B cell (primary cell): ENCODE measurements around the gene PSMA6. TPM values are rescaled to one million over a fixed set of nuclear protein-coding genes. Genes with fewer than 3 reads are reported as not detected.
"Not testable (repeated sequence)": the region's sequence is repeated elsewhere in the genome, so short reads cannot be mapped to it uniquely, and the experiment has no call there.

Source experiments
- ATAC-seq: fragments of 200-7000 bp; cut with Tn5 transposase; one replicate; pipeline ENCODE4 v1.10.0; 2021; ENCODE audit warnings: low read depth, mild to moderate bottlenecking, moderate number of reproducible peaks, moderate library complexity
- CTCF ChIA-PET: fragments of 350-600 bp; sonication (Branson Sonifier 250); formaldehyde crosslinking; loops from one replicate; lab custom pipeline; 2021; ENCODE audit warnings: antibody characterized with exemption, inconsistent platforms; lab: Charles Lee
- POLR2A ChIA-PET: fragments of 350-600 bp; sonication (Branson Sonifier 250); formaldehyde crosslinking; loops from one replicate; lab custom pipeline; 2021; ENCODE audit warnings: antibody characterized with exemption; lab: Charles Lee
- DNase-seq: peaks from one replicate; pipeline ENCODE4 v3.0.0; 2013
- H2AFZ ChIP-seq: 2 replicates; pipeline ENCODE4 v1.6.1; 2012; ENCODE audit warnings: mild to moderate bottlenecking, low read depth, low read length; ENCODE audit not compliant: insufficient read depth, poor library complexity, severe bottlenecking
- H3K27ac ChIP-seq, 2 donors: 1 replicate in 1 of 2; 2 replicates in 1 of 2; pipeline ENCODE4 v1.5.1; 2012 to 2013; ENCODE audit warnings: low read length in 2 of 2, mild to moderate bottlenecking in 2 of 2, moderate library complexity in 1 of 2
- H3K27me3 ChIP-seq, 4 experiments: fragments of 200-600 bp in 1 of 4; sonication (generic) in 1 of 4; replicated peaks in 1 of 4; 1 replicate in 2 of 4; 2 replicates in 2 of 4; pipeline versions ENCODE4 v1.6.1 to v1.7.0; 2013 to 2016; ENCODE audit warnings: low read length in 3 of 4, mild to moderate bottlenecking in 2 of 4, mixed read lengths in 1 of 4, moderate library complexity in 1 of 4; ENCODE audit not compliant: insufficient read depth in 4 of 4, control insufficient read depth in 3 of 4; ENCODE audit errors: control extremely low read depth in 1 of 4
- H3K36me3 ChIP-seq, 2 experiments: replicated peaks in 1 of 2; 1 replicate in 1 of 2; 2 replicates in 1 of 2; pipeline versions ENCODE4 v1.6.1 to v1.7.1; 2013; ENCODE audit warnings: low read length in 1 of 2; ENCODE audit not compliant: insufficient read depth in 2 of 2, control insufficient read depth in 1 of 2; ENCODE audit errors: control extremely low read depth in 1 of 2, extremely low read depth in 1 of 2
- H3K4me1 ChIP-seq, 2 donors: fragments of 200-600 bp in 1 of 2; sonication (generic) in 1 of 2; 1 replicate in 1 of 2; 2 replicates in 1 of 2; pipeline versions ENCODE4 v1.5.1 to v1.6.1; 2013 to 2017; ENCODE audit warnings: low read length in 2 of 2; ENCODE audit not compliant: control insufficient read depth in 2 of 2, insufficient read depth in 2 of 2
- H3K4me2 ChIP-seq: replicated peaks from 2 replicates; pipeline ENCODE3; 2012; ENCODE audit warnings: mild to moderate bottlenecking, low read depth, low read length; ENCODE audit not compliant: poor library complexity, severe bottlenecking
- H3K4me3 ChIP-seq, 5 experiments: fragments of 200-600 bp in 1 of 5; sonication (generic) in 1 of 5; 1 replicate in 3 of 5; 2 replicates in 2 of 5; pipeline versions ENCODE4 v1.5.1 to v1.7.0; 2011 to 2016; ENCODE audit warnings: low read length in 4 of 5, mild to moderate bottlenecking in 4 of 5, low read depth in 2 of 5, control low read depth in 1 of 5, moderate library complexity in 1 of 5; ENCODE audit not compliant: insufficient read depth in 1 of 5; ENCODE audit errors: control extremely low read depth in 1 of 5, extremely low read depth in 1 of 5
- H3K79me2 ChIP-seq: fragments of 200-600 bp; sonication (generic); one replicate; pipeline ENCODE4 v1.6.0; 2016; ENCODE audit warnings: low read length; ENCODE audit not compliant: control insufficient read depth, insufficient read depth
- H3K9ac ChIP-seq: fragments of 200-600 bp; sonication (generic); 2 replicates; pipeline ENCODE4 v1.6.1; 2017; ENCODE audit warnings: mild to moderate bottlenecking, low read length, moderate library complexity
- H3K9me3 ChIP-seq, 3 donors: one replicate each; pipeline versions ENCODE4 v1.6.1 to v1.7.1; 2013; ENCODE audit warnings: low read length in 2 of 3; ENCODE audit not compliant: control insufficient read depth in 2 of 3, insufficient read depth in 1 of 3; ENCODE audit errors: control extremely low read depth in 1 of 3
- H4K20me1 ChIP-seq: 2 replicates; pipeline ENCODE4 v1.6.0; 2012; ENCODE audit warnings: mild to moderate bottlenecking, low read length; ENCODE audit not compliant: insufficient read depth, control insufficient read depth, poor library complexity, severe bottlenecking
- H3K27ac Mint-ChIP-seq: one replicate; pipeline ENCODE4 v1.8.0; 2021; ENCODE audit warnings: mixed read lengths
- H3K27me3 Mint-ChIP-seq: one replicate; pipeline ENCODE4 v1.8.0; 2021; ENCODE audit warnings: mixed read lengths
- H3K4me1 Mint-ChIP-seq: one replicate; pipeline ENCODE4 v1.8.0; 2021; ENCODE audit warnings: mixed read lengths
- H3K4me3 Mint-ChIP-seq: one replicate; pipeline ENCODE4 v1.8.0; 2021; ENCODE audit warnings: mixed read lengths
- H3K9me3 Mint-ChIP-seq: one replicate; pipeline ENCODE4 v1.8.0; 2022; ENCODE audit warnings: mixed read lengths; ENCODE audit not compliant: insufficient read depth
- EZH2 ChIP-seq: IDR thresholded peaks from 2 replicates; pipeline ENCODE4 v1.6.1; 2012; ENCODE audit warnings: borderline replicate concordance, low read depth, mild to moderate bottlenecking, moderate library complexity, low read length; ENCODE audit not compliant: insufficient read depth, poor library complexity, severe bottlenecking
- WGBS: methylation state at CpG from one replicate; pipeline ENCODE4 v1.1.5; 2013; ENCODE audit warnings: missing lambda C conversion rate; ENCODE audit not compliant: insufficient coverage; 5-methylcytosine and 5-hydroxymethylcytosine counted together
- intact Hi-C: fragments of 100-400 bp; cut with micrococcal nuclease; formaldehyde crosslinking; loops from one replicate; pipeline ENCODE4 v1.10.0; 2022
- polyA plus RNA-seq: library from polyadenylated mRNA; depleted of rRNA; stranded (reverse); fragments of >200 nt; gene quantifications from 2 replicates; pipeline ENCODE4 v1.2.3, GENCODE V29; 2012
- total RNA-seq, 2 donors: library from RNA; stranded (reverse); fragments of 120-200 nt in 1 of 2; gene quantifications; 1 replicate in 1 of 2; 2 replicates in 1 of 2; pipeline versions ENCODE4 v1.2.3 to v1.2.4, GENCODE V29; 2013 to 2022
- TF ChIP-seq, protein P1 (sequence below): fragments of 200-600 bp; IDR thresholded peaks from one replicate; pipeline ENCODE4 v1.8.0; 2022; ENCODE audit warnings: antibody characterized with exemption, mild to moderate bottlenecking

Gene PSMA6
- total and polyA plus RNA-seq, 2 donors (not counting 1 experiment from before 2014, with no cell fraction given) = 47.0 to 70.6 TPM

DNA sequence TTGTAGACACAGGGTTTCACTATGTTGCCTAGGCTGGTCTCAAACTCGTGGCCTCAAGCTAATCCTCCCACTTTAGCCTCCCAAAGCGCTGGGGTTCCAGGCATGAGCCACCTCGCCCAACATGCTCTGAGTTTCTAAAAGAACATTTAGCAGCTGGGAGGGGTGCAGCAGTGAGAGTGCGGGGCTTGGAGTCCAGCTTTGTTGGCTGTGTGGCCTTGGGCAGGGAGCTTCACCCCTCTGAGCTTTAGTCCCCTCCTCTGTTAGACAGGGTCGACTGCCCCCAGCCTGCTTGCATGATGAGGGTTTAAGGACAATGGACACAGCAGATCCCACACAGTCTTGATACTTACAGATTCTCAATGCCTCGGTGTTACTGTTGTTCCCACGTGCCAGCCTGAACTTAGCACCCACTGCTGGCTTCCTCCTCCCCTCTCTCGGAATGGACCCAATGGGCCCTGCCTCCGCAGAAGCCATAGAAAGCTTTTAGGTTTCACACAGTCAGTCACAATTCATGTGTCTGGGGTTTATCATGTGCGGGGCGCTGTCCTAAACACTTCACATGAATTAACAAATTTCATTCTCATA, 54.6 kb downstream of the PSMA6 start:
- TF ChIP-seq, protein P1, sequence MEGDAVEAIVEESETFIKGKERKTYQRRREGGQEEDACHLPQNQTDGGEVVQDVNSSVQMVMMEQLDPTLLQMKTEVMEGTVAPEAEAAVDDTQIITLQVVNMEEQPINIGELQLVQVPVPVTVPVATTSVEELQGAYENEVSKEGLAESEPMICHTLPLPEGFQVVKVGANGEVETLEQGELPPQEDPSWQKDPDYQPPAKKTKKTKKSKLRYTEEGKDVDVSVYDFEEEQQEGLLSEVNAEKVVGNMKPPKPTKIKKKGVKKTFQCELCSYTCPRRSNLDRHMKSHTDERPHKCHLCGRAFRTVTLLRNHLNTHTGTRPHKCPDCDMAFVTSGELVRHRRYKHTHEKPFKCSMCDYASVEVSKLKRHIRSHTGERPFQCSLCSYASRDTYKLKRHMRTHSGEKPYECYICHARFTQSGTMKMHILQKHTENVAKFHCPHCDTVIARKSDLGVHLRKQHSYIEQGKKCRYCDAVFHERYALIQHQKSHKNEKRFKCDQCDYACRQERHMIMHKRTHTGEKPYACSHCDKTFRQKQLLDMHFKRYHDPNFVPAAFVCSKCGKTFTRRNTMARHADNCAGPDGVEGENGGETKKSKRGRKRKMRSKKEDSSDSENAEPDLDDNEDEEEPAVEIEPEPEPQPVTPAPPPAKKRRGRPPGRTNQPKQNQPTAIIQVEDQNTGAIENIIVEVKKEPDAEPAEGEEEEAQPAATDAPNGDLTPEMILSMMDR = no peak
- no peak for TF ChIP-seq EZH2
- Mint-ChIP-seq H3K4me3 (no peak overlapping the region), H3K4me1 (peaks cover 5% of the 10 kb centered on the region), H3K9me3 (no peaks in the 10 kb centered on the region), H3K27me3 (peaks cover 4% of the 10 kb centered on the region), H3K27ac (no peak overlapping the region)
- ChIA-PET CTCF (no interaction called here), POLR2A (no interaction called here)
- Histone ChIP-seq H2AFZ (no peak overlapping the region), H3K36me3 (no peaks in the 10 kb centered on the region), H3K79me2 (no peaks in the 10 kb centered on the region), H3K4me2 (no peak overlapping the region), H3K27ac (no peak overlapping the region), H3K27me3 (no peaks in the 10 kb centered on the region), H3K9me3 (no peaks in the 10 kb centered on the region), H3K4me3 (no peak overlapping the region), H4K20me1 (no peaks in the 10 kb centered on the region), H3K9ac (no peak overlapping the region), H3K4me1 (peaks cover 0 to 4% of the 10 kb centered on the region in 2 donors)
- 95% methylated on average over 7 of the region's 11 CpGs for WGBS
- intact Hi-C loops = no loop called here
- ATAC-seq (no peak), DNase-seq (no peak)

DNA sequence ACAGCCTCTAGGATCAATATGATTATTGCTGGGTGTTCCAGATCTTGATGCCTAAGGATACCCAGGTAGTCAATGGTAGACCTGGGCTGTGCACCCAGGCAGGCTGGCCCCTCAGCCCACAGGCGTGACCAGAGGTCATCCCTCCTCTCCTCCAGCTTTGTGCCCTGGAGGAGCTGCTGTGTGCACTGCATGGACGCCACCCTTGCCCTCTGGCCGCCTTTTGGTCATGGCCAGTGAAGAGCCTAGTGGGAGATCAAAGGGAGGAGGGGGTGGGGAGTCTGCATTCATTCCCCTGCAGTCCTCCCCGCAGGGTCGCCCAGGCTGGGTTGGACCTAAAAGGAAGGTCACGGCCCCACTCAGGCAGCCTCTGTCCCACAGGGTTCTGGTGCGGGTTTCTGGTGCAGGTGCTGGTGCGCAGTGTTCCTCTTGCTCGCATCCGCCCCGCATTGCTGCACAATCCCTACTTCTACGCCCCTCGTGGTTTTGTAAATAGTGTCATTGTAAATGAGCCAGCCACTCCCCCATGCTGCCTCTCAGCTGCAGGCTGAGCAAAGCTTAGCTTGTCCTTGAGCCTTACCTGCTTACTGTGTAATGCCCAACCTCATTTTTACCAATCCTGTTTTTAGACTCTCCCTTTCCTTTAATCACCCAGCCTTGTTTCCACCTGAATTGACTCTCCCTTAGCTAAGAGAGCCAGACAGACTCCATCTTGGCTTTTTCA, 55.3 kb downstream of the PSMA6 start:
- Mint-ChIP-seq H3K27me3 (peaks cover 4% of the 10 kb centered on the region), H3K9me3 (no peaks in the 10 kb centered on the region), H3K4me3 (no peak overlapping the region), H3K27ac (no peak overlapping the region), H3K4me1 (peaks cover 7% of the 10 kb centered on the region)
- ChIA-PET CTCF (no interaction called here), POLR2A (no interaction called here)
- 77% methylated on average over 8 of the region's 13 CpGs for WGBS
- intact Hi-C loops = no loop called here
- Histone ChIP-seq H4K20me1 (no peaks in the 10 kb centered on the region), H3K9me3 (no peaks in the 10 kb centered on the region), H2AFZ (no peak overlapping the region), H3K79me2 (no peaks in the 10 kb centered on the region), H3K4me2 (no peak overlapping the region), H3K9ac (no peak overlapping the region), H3K4me3 (no peak overlapping the region), H3K27ac (no peak overlapping the region), H3K36me3 (no peaks in the 10 kb centered on the region), H3K27me3 (no peaks in the 10 kb centered on the region), H3K4me1 (peaks cover 5% of the 10 kb centered on the region in 2 donors)
- DNase-seq (no peak), ATAC-seq (no peak)
- TF ChIP-seq, protein P1 = no peak
- TF ChIP-seq EZH2 = no peak

DNA sequence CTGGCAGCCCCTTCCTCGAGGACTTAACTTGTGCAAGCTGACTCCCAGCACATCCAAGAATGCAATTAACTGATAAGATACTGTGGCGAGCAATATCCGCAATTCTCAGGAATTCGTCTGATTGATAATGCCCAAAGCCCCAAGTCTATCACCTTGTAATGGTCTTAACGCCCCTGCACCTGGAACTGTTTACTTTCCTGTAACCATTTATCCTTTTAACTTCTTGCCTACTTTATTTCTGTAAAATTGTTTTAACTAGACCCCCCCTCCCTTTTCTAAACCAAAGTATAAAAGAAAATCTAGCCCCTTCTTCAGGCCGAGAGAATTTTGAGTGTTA, 55.8 kb downstream of the PSMA6 start:
- H3K4me2 ChIP-seq, intact Hi-C loops, H3K27me3 ChIP-seq, H3K27ac Mint-ChIP-seq, H3K27ac ChIP-seq, H3K4me1 Mint-ChIP-seq, H3K9ac ChIP-seq, H3K27me3 Mint-ChIP-seq, DNase-seq, H3K4me3 ChIP-seq, H4K20me1 ChIP-seq, CTCF ChIA-PET, POLR2A ChIA-PET, H3K79me2 ChIP-seq, H2AFZ ChIP-seq, H3K36me3 ChIP-seq, H3K4me3 Mint-ChIP-seq, H3K9me3 ChIP-seq, ATAC-seq, H3K9me3 Mint-ChIP-seq, H3K4me1 ChIP-seq: not testable (repeated sequence)
- 83% methylated on average over 5 of the region's 6 CpGs for WGBS
